Measurements from ENCODE around the gene DOCK2.
A peak's percentile ranks its signal among the peaks of the same experiment; 100 is the strongest.
"Not testable (repeated sequence)": the region's sequence is repeated elsewhere in the genome, so short reads cannot be mapped to it uniquely, and the experiment has no call there.

DOCK2 gene

DNA sequence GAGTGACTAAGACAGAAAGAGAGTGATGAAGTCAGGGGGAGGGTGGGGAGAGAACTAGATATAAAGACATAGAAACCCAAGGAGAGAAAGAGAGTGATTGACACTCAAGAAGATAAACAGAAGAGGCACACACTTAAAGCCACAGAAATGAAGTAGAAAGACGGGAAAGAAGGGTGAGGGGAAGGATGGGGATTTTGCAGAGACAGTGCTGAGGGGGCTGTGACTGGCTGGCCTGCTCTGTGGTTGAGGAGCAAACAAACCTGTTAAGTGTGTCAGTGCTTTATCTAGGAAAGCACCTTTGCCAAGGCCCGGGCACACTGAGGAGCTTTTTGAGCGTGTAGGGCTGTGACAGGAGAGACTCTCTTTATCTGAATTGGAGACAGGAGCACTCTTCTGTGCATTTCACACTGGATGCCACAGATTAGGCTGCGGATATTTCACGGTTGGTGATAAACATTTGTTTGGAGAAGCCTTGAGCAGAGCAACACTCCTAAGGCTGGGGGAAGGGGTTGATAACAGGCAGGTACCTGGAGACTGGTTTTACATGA, 109.1 kb downstream of the DOCK2 start:
- peak; percentile 10 for DNase-seq (ENCODE audit: low spot score)
- no peak for TF ChIP-seq CTCF (IDR thresholded peaks at IDR 0.05; ENCODE audit: extremely low read depth, missing control alignments)

DNA sequence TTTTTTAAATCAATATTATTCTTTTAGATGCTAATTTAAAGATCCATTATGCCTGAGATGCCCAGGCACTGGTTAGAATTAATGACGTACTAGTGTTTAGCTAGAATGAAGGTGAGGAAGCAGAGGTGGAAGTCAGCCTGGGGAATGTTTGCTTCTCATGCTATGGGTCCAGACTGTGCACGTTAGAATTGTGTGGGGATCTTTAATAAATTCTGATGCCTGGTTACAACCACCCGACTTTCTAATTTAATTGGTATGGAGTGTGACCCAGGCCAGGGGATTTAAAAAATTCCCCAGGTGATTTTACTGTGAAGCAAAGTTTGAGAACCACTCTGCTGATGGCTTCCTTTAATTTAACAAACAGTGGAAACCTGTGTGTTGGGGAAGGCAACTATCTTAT, 111.1 kb downstream of the DOCK2 start:
- no peak for TF ChIP-seq CTCF (IDR thresholded peaks at IDR 0.05; ENCODE audit: extremely low read depth, missing control alignments)
- no peak for DNase-seq (ENCODE audit: low spot score)

- TF ChIP-seq CTCF (IDR thresholded peaks at IDR 0.05; ENCODE audit: extremely low read depth, missing control alignments): no peak
- no peak for DNase-seq (ENCODE audit: low spot score)
These were observed 112.2 kb downstream of the DOCK2 start for GRCh38 chr5:169749295-169749694.

GRCh38 chr5:169751490-169751889, 114.4 kb downstream of the DOCK2 start:
- TF ChIP-seq CTCF (IDR thresholded peaks at IDR 0.05; ENCODE audit: extremely low read depth, missing control alignments): no peak

GRCh38 chr5:169752566-169752965, 115.5 kb downstream of the DOCK2 start:
- not testable (repeated sequence) for DNase-seq (ENCODE audit: low spot score)

More at GRCh38 chr5:169751490-169751889, 114.4 kb downstream of the DOCK2 start:
- DNase-seq (ENCODE audit: low spot score): no peak

- no peak for TF ChIP-seq CTCF (IDR thresholded peaks at IDR 0.05; ENCODE audit: extremely low read depth, missing control alignments)
- DNase-seq (ENCODE audit: low spot score): no peak
These were observed 116.7 kb downstream of the DOCK2 start for GRCh38 chr5:169753795-169754194.

DNA sequence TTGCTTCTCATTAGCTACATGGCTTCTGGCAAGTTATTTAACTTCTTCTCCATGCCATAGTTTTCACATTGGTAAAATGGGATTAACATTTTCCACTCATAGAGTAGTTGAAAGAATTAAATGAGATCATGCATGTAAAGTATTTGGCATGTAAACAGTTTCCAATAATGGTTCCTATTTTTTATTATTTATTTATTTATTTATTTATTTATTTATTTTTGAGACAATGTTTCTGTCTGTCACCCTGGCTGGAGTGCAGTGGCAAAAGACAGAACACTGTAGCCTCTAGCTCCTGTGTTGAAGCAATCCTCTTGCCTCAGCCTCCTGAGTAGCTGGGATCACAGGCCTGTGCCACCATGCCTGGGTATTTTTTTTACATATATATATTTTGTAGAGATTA, 117.7 kb downstream of the DOCK2 start:
- TF ChIP-seq CTCF (IDR thresholded peaks at IDR 0.05; ENCODE audit: extremely low read depth, missing control alignments): no peak
- DNase-seq (ENCODE audit: low spot score): no peak

DNA sequence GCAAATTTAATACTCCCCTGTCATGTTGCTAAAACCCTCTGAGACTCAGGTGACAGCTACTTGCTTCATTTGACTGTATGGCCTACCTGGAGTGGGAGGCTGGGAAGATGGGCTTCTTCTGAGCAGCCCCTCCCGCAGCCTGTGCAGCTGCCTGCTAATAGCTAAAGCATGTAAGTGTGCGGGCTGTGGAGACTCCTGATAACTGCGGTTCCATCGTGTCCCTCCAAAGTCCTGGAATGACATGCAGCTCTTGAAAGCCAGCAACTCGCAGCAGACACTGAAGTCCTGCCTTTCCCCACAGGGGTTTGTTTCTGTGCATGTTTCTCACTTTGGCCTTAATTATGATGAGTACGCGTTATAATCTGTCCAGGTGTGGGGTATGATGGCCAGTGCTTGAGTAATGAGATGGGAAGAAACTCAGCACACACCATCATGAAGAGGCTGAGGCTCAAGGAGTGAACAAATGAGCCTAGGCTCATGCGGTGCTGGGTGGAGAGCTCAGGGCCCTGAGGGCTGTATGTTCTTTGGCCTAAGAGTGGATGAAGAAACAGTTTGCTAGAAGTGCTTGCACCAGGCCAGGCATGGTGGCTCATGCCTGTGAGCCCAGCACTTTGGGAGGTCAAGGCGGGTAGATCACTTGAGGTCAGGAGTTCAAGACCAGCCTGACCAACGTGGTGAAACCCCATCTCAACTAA, 119.1 kb downstream of the DOCK2 start:
- no peak for TF ChIP-seq CTCF (IDR thresholded peaks at IDR 0.05; ENCODE audit: extremely low read depth, missing control alignments)
- DNase-seq (ENCODE audit: low spot score): no peak
